ENCODE measurements around the gene LGMN.

The LGMN gene

GRCh38 chr14:92657457-92658142, 90.8 kb downstream of the LGMN start:
- in situ Hi-C loops (cut with HindIII; ENCODE audit: low sequenced_read_pairs) = no loop called here

- in situ Hi-C loops (cut with HindIII; ENCODE audit: low sequenced_read_pairs) = no loop called here
Observed at GRCh38 chr14:92656306-92657081, 91.9 kb downstream of the LGMN start.

GRCh38 chr14:92655419-92656201, 92.8 kb downstream of the LGMN start:
- in situ Hi-C loops (cut with HindIII; ENCODE audit: low sequenced_read_pairs) = no loop called here

- in situ Hi-C loops (cut with HindIII; ENCODE audit: low sequenced_read_pairs) = no loop called here
Observed at GRCh38 chr14:92654239-92654901, 94.1 kb downstream of the LGMN start.
